Measurements from ENCODE around the gene CLDND2. TPM values are rescaled to one million over a fixed set of nuclear protein-coding genes. Genes with fewer than 3 reads are reported as not detected.

The CLDND2 gene
- total RNA-seq, 4 donors from 2014 or later: not detected

- Histone ChIP-seq H3K27me3 (peaks cover 0 to 78% (median 1%) of the 10 kb centered on the region in 4 donors), H3K9me3 (no peaks in the 10 kb centered on the region), H3K4me3 (no peak overlapping the region), H3K36me3 (no peaks in the 10 kb centered on the region), H3K27ac (no peak overlapping the region), H3K4me1 (peaks cover 0 to 2% (median 0%) of the 10 kb centered on the region in 3 donors)
- intact Hi-C loops (cut with DNase I): no loop called here
- 53 to 65% methylated on average over 8 to 14 of the region's 14 CpGs for WGBS, 2 donors
- TF ChIP-seq, protein P1, sequence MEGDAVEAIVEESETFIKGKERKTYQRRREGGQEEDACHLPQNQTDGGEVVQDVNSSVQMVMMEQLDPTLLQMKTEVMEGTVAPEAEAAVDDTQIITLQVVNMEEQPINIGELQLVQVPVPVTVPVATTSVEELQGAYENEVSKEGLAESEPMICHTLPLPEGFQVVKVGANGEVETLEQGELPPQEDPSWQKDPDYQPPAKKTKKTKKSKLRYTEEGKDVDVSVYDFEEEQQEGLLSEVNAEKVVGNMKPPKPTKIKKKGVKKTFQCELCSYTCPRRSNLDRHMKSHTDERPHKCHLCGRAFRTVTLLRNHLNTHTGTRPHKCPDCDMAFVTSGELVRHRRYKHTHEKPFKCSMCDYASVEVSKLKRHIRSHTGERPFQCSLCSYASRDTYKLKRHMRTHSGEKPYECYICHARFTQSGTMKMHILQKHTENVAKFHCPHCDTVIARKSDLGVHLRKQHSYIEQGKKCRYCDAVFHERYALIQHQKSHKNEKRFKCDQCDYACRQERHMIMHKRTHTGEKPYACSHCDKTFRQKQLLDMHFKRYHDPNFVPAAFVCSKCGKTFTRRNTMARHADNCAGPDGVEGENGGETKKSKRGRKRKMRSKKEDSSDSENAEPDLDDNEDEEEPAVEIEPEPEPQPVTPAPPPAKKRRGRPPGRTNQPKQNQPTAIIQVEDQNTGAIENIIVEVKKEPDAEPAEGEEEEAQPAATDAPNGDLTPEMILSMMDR (IDR thresholded peaks at IDR 0.05): no peak
- TF ChIP-seq POLR2A (IDR thresholded peaks at IDR 0.05): no peak
- DNase-seq: no peak
Measured at GRCh38 chr19:51321799-51322198, 47.0 kb downstream of the CLDND2 start.

DNA sequence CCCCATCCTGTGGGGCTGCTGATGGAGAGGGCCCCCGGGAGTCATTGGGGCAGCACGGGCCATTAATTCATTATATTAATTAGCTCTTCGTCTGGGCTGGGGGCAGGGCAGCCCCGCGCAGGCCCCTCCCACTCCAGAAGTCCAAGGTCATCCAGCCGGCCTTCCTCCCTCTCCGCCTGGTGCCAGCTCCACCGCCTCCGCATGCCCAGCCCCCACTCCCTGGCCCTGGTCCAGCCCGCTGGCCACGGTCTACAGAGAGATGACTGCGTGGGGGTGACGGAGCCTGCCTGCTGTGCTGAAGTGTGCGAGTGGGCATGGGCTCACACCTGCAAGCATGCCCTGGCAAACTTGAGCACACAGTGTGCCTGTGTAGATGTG lies 48.5 kb downstream of the CLDND2 start:
- H3K4me3 ChIP-seq: no peak overlapping the region
- H3K9me3 ChIP-seq: no peaks in the 10 kb centered on the region
- peaks cover 0 to 74% (median 0%) of the 10 kb centered on the region in 4 donors for H3K27me3 ChIP-seq
- no peak overlapping the region for H3K27ac ChIP-seq
- H3K36me3 ChIP-seq: no peaks in the 10 kb centered on the region
- no peaks in the 10 kb centered on the region for H3K4me1 ChIP-seq
- TF ChIP-seq, protein P1 (IDR thresholded peaks at IDR 0.05): no peak
- TF ChIP-seq POLR2A (IDR thresholded peaks at IDR 0.05): no peak
- intact Hi-C loops (cut with DNase I): no loop called here
- WGBS, 2 donors: 19 to 36% methylated on average over 9 to 14 of the region's 14 CpGs
- no peak for DNase-seq

DNA sequence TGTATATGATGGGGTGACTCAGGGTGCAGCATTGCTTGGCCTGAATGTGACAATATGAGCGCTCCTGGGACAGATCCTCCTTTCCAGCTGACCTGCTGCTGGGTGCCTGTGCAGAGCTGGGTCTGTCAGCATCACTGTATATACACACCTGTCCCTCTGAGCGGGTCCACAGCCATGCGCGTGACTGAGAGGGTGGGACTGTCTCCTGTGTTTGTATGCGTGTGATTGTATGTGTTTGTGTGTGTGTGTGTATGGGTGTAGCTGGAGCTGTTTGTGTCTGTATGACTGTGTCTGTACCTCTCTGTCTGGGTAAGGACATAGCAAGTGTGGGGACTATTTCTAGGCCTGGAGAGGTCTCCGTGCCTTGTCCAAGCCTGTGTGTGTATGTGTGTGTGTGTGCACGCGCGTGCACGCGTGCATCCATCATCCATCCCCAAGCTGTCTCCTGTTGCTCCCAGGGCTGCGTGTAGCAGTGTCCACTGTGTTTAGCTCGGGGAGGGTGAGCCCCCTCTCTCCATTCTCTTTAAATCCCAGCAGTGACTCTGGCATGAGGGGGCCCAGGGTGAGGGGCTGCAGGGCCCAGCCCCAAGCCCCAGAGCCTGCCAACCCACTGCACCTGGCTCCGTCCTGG lies 49.0 kb downstream of the CLDND2 start:
- WGBS, 2 donors: 76 to 89% methylated on average over 2 to 3 of the region's 14 CpGs
- intact Hi-C loops (cut with DNase I): no loop called here
- peaks cover 0 to 75% (median 0%) of the 10 kb centered on the region in 4 donors for H3K27me3 ChIP-seq
- H3K27ac ChIP-seq: no peak overlapping the region
- H3K9me3 ChIP-seq: no peaks in the 10 kb centered on the region
- no peak for DNase-seq
- H3K4me1 ChIP-seq: no peaks in the 10 kb centered on the region
- TF ChIP-seq, protein P1 (IDR thresholded peaks at IDR 0.05): no peak
- no peak for TF ChIP-seq POLR2A (IDR thresholded peaks at IDR 0.05)
- no peak overlapping the region for H3K4me3 ChIP-seq
- H3K36me3 ChIP-seq: no peaks in the 10 kb centered on the region

- no peak for DNase-seq
- Histone ChIP-seq H3K4me3 (no peak overlapping the region), H3K27me3 (peaks cover 0 to 77% (median 0%) of the 10 kb centered on the region in 4 donors), H3K36me3 (no peaks in the 10 kb centered on the region), H3K9me3 (no peaks in the 10 kb centered on the region), H3K4me1 (no peaks in the 10 kb centered on the region), H3K27ac (no peak overlapping the region)
- WGBS, 2 donors: 60% methylated on average over 10 to 11 of the region's 23 CpGs
- TF ChIP-seq, protein P1 (IDR thresholded peaks at IDR 0.05): no peak
- no peak for TF ChIP-seq POLR2A (IDR thresholded peaks at IDR 0.05)
- intact Hi-C loops (cut with DNase I): no loop called here
Measured at GRCh38 chr19:51318687-51319648, 49.8 kb downstream of the CLDND2 start.

DNA sequence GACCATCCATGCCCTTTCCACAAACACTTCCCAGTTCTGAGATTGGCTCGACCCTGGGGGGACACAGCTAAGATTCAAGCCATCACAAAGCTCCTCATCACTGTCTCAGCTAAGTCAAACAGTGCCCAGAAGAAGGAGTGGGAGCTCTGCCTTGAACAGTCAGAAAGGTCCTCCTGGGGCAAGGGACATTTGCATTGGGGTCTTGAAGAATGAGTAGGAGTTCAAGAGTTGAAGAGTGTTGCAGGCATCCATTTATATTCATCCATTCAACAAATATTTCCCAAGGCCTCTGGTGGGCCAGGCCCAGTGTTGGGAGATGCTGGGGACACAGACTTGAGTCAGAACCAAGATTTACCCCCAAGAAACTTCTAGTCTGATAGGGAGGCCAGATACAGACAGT lies 50.8 kb downstream of the CLDND2 start:
- H3K27ac ChIP-seq: no peak overlapping the region
- TF ChIP-seq POLR2A (IDR thresholded peaks at IDR 0.05): no peak
- TF ChIP-seq, protein P1 (IDR thresholded peaks at IDR 0.05): no peak
- peaks cover 0 to 77% (median 0%) of the 10 kb centered on the region in 4 donors for H3K27me3 ChIP-seq
- H3K9me3 ChIP-seq: no peaks in the 10 kb centered on the region
- H3K4me3 ChIP-seq: no peak overlapping the region
- intact Hi-C loops (cut with DNase I): no loop called here
- H3K36me3 ChIP-seq: no peaks in the 10 kb centered on the region
- WGBS, 2 donors: 43% methylated on average over 1 of the region's 1 CpG; no CpG with 5 or more reads in 1 of the 2 donors
- no peaks in the 10 kb centered on the region for H3K4me1 ChIP-seq
- DNase-seq: no peak

Measured in esophagus squamous epithelium (tissue), 5 donors.